HCT116 (cell line): ENCODE data around the gene BTBD9. TPM values are rescaled to one million over a fixed set of nuclear protein-coding genes. Genes with fewer than 3 reads are reported as not detected.

Experiments
- ATAC-seq: fragments of 200-7000 bp; cut with Tn5 transposase; 2 replicates; pipeline ENCODE4 v1.9.1; 2020; ENCODE audit warnings: mild to moderate bottlenecking, moderate library complexity
- BruUV-seq: library from RNA; stranded (reverse); fragments of 400-500 nt; replicated peaks from 2 replicates; lab custom pipeline; 2021; lab: Mats Ljungman, UMichigan
- CTCF ChIA-PET: fragments of 300-600 bp; sonication (Branson Sonifier 250); formaldehyde crosslinking; loops from one replicate; lab custom pipeline; 2021; ENCODE audit warnings: antibody characterized with exemption; lab: Charles Lee
- POLR2A ChIA-PET: fragments of 300-600, 350-600 bp; sonication (Branson Sonifier 250); formaldehyde crosslinking; loops from one replicate; lab custom pipeline; 2021; ENCODE audit warnings: antibody characterized with exemption; lab: Charles Lee
- RAD21 ChIA-PET, 2 experiments: fragments of 300-600 bp; sonication (Branson Sonifier 250); formaldehyde crosslinking; loops; one replicate each; lab custom pipeline; 2023; ENCODE audit warnings: low total read pairs in 2 of 2; ENCODE audit not compliant: uncharacterized antibody in 2 of 2, unreplicated experiment in 2 of 2, low non-redundant PET in 1 of 2; lab: Charles Lee
- DNase-seq: peaks from one replicate; pipeline ENCODE4 v3.0.0-alpha.2; 2010; ENCODE audit warnings: low read depth, low spot score
- H2AFZ ChIP-seq: fragments of 200-600 bp; shearing (Covaris generic), sonication (generic); 2 replicates; pipeline ENCODE4 v1.6.1; 2017; ENCODE audit warnings: low read depth, mixed run types, mixed read lengths, antibody characterized with exemption, low read length; ENCODE audit not compliant: poor library complexity, severe bottlenecking
- H3K27ac ChIP-seq: 2 replicates; pipeline ENCODE4 v1.5.1; 2012; ENCODE audit warnings: low read depth, low read length
- H3K27me3 ChIP-seq: fragments of 200-600 bp; sonication (generic); 2 replicates; pipeline ENCODE4 v1.6.1; 2016; ENCODE audit warnings: mixed run types, low read length, mixed read lengths; ENCODE audit not compliant: insufficient read depth
- H3K36me3 ChIP-seq, 2 experiments: fragments of 200-500 bp in 1 of 2; fragments of 200-600 bp in 1 of 2; sonication (Bioruptor generic) in 1 of 2; sonication (generic) in 1 of 2; 2 replicates each; pipeline versions ENCODE4 v1.5.1 to v1.6.1; 2014 to 2016; ENCODE audit warnings: low read length in 2 of 2, inconsistent platforms in 1 of 2, mixed read lengths in 1 of 2, mixed run types in 1 of 2; ENCODE audit not compliant: insufficient read depth in 2 of 2, control insufficient read depth in 1 of 2
- H3K4me1 ChIP-seq, 2 experiments: fragments of 200-600 bp in 1 of 2; sonication (generic) in 1 of 2; 2 replicates each; pipeline versions ENCODE4 v1.5.1 to v1.6.1; 2012 to 2017; ENCODE audit warnings: low read length in 2 of 2, inconsistent platforms in 1 of 2, mild to moderate bottlenecking in 1 of 2, mixed read lengths in 1 of 2, mixed run types in 1 of 2, moderate library complexity in 1 of 2; ENCODE audit not compliant: insufficient read depth in 2 of 2, control insufficient read depth in 1 of 2
- H3K4me2 ChIP-seq: fragments of 200-600 bp; sonication (generic); 2 replicates; pipeline ENCODE4 v1.6.1; 2017; ENCODE audit warnings: mixed run types, low read length, mixed read lengths
- H3K4me3 ChIP-seq, 2 experiments: fragments of 200-600 bp in 1 of 2; sonication (generic) in 1 of 2; replicated peaks in 1 of 2; 2 replicates each; pipeline ENCODE4 v1.5.1; 2011 to 2016; ENCODE audit warnings: low read length in 2 of 2, control low read depth in 1 of 2, low read depth in 1 of 2, mild to moderate bottlenecking in 1 of 2, mixed read lengths in 1 of 2, mixed run types in 1 of 2
- H3K79me2 ChIP-seq: fragments of 200-600 bp; sonication (generic); 2 replicates; pipeline ENCODE4 v1.6.1; 2017; ENCODE audit warnings: mild to moderate bottlenecking, mixed run types, low read length, moderate library complexity, mixed read lengths; ENCODE audit not compliant: insufficient read depth
- H3K9ac ChIP-seq: fragments of 200-600 bp; sonication (generic); 2 replicates; pipeline ENCODE4 v1.6.1; 2016; ENCODE audit warnings: low read length, mixed read lengths
- H3K9me2 ChIP-seq: fragments of 200-600 bp; sonication (generic), shearing (Covaris generic); 2 replicates; pipeline ENCODE4 v1.6.1; 2017; ENCODE audit warnings: mixed run types, mild to moderate bottlenecking, moderate library complexity; ENCODE audit not compliant: insufficient read depth
- H3K9me3 ChIP-seq, 2 experiments: fragments of 200-500 bp in 1 of 2; fragments of 200-600 bp in 1 of 2; sonication (Bioruptor generic) in 1 of 2; sonication (generic) in 1 of 2; 2 replicates each; pipeline ENCODE4 v1.6.1; 2014 to 2017; ENCODE audit warnings: low read length in 2 of 2, mixed read lengths in 2 of 2, inconsistent platforms in 1 of 2, low read depth in 1 of 2, mild to moderate bottlenecking in 1 of 2, mixed run types in 1 of 2, moderate library complexity in 1 of 2; ENCODE audit not compliant: control insufficient read depth in 1 of 2, insufficient read depth in 1 of 2
- H4K20me1 ChIP-seq: fragments of 200-600 bp; sonication (generic), shearing (Covaris generic); 2 replicates; pipeline ENCODE4 v1.6.1; 2017; ENCODE audit warnings: mixed run types, mild to moderate bottlenecking, moderate library complexity; ENCODE audit not compliant: insufficient read depth
- CBX3 ChIP-seq: IDR thresholded peaks from 2 replicates; pipeline ENCODE4 v1.6.1; 2012; ENCODE audit warnings: low read depth
- CEBPB ChIP-seq: IDR thresholded peaks from 2 replicates; pipeline ENCODE4 v1.6.1; 2012; ENCODE audit warnings: low read depth
- EGR1 ChIP-seq: IDR thresholded peaks from 2 replicates; pipeline ENCODE4 v1.6.1; 2012; ENCODE audit warnings: low read depth
- ELF1 ChIP-seq: IDR thresholded peaks from 2 replicates; pipeline ENCODE4 v1.6.1; 2012; ENCODE audit warnings: low read depth, borderline replicate concordance
- EZH2 ChIP-seq: fragments of 200-600 bp; sonication (generic); IDR thresholded peaks from 2 replicates; pipeline ENCODE4 v1.6.1; 2017; ENCODE audit warnings: antibody characterized with exemption, mixed run types
- EZH2phosphoT487 ChIP-seq: fragments of 200-600 bp; IDR thresholded peaks from 2 replicates; pipeline ENCODE4 v1.6.1; 2018; ENCODE audit warnings: antibody characterized with exemption, borderline replicate concordance
- FOSL1 ChIP-seq: IDR thresholded peaks from 2 replicates; pipeline ENCODE4 v1.6.1; 2012; ENCODE audit warnings: low read depth
- POLR2A ChIP-seq: IDR thresholded peaks from 2 replicates; pipeline ENCODE4 v1.7.0; 2011; ENCODE audit warnings: borderline replicate concordance; ENCODE audit not compliant: insufficient read depth, insufficient read length; ENCODE audit errors: extremely low read depth
- POLR2AphosphoS5 ChIP-seq: IDR thresholded peaks from 2 replicates; pipeline ENCODE4 v1.6.1; 2011; ENCODE audit warnings: mild to moderate bottlenecking, low read depth, low read length, moderate library complexity
- SIN3A ChIP-seq: IDR thresholded peaks from 2 replicates; pipeline ENCODE4 v1.6.1; 2012; ENCODE audit warnings: low read depth
- SP1 ChIP-seq: IDR thresholded peaks from 2 replicates; pipeline ENCODE4 v1.6.1; 2012; ENCODE audit warnings: low read depth
- SRF ChIP-seq: IDR thresholded peaks from 2 replicates; pipeline ENCODE4 v1.6.1; 2012; ENCODE audit warnings: low read depth
- TCF7L2 ChIP-seq: IDR thresholded peaks from 2 replicates; pipeline ENCODE4 v1.7.0; 2011; ENCODE audit warnings: borderline replicate concordance, inconsistent platforms; ENCODE audit not compliant: insufficient read depth, insufficient read length; ENCODE audit errors: extremely low read depth
- YY1 ChIP-seq: IDR thresholded peaks from 2 replicates; pipeline ENCODE4 v1.6.1; 2011; ENCODE audit warnings: low read length, low read depth, moderate library complexity, mild to moderate bottlenecking; ENCODE audit not compliant: insufficient replicate concordance; ENCODE audit errors: extremely low read depth
- ZFX ChIP-seq: fragments of 450-650 bp; IDR thresholded peaks from 2 replicates; pipeline ENCODE4 v1.6.1; 2017
- ZNF274 ChIP-seq: fragments of 200-500 bp; sonication (Bioruptor generic); IDR thresholded peaks from 2 replicates; pipeline ENCODE4 v1.6.1; 2014; ENCODE audit warnings: mild to moderate bottlenecking, low read depth, low read length, inconsistent platforms
- intact Hi-C: fragments of 100-400 bp; cut with micrococcal nuclease; formaldehyde crosslinking; loops from 2 replicates; pipeline ENCODE4 v1.10.0; 2022
- total RNA-seq: library from RNA; stranded (reverse); gene quantifications from one replicate; pipeline ENCODE4 v1.2.1, GENCODE V29; 2021; ENCODE audit not compliant: unreplicated experiment
- TF ChIP-seq, protein P1 (sequence below): IDR thresholded peaks from 2 replicates; pipeline ENCODE4 v1.6.1; 2011; ENCODE audit warnings: mild to moderate bottlenecking, low read length, moderate library complexity; ENCODE audit not compliant: insufficient replicate concordance; ENCODE audit errors: extremely low read depth
- TF ChIP-seq, protein P2 (sequence below): IDR thresholded peaks from 2 replicates; pipeline ENCODE4 v1.6.1; 2012; ENCODE audit warnings: low read depth

BTBD9 gene
- total RNA-seq, 1 experiment from 2014 or later = 10.9 TPM

DNA sequence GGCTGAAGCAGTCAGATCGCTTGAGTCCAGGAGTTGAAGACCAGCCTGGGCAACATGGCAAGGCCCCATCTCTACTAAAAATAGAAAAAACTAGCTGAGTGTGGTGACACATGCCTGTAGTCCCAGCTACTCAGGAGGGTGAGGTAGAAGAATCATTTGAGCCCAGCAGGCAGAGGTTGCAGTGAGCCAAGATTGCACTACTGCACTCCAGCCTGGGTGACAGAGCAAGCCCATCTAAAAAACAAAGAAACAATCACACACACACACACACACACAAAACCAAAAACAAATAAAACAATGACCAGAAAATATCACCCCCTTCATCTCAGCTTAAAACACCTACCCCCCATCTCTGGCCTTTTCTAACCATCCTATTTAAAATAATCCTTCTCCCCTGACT, 68.0 kb downstream of the BTBD9 start:
- H3K4me2 ChIP-seq = no peak overlapping the region
- ChIA-PET CTCF (interaction anchor here (1.6 kb wide), 1 partner anchor 10 kb away, joined by 7 read pairs; no protein-coding TSS in a partner anchor), RAD21 (no interaction called here), POLR2A (no interaction called here)
- H3K27me3 ChIP-seq = no peaks in the 10 kb centered on the region
- H4K20me1 ChIP-seq = no peaks in the 10 kb centered on the region
- H3K36me3 ChIP-seq = no peaks in the 10 kb centered on the region
- DNase-seq (no peak), ATAC-seq (no peak)
- no peak overlapping the region for H3K9ac ChIP-seq
- H3K9me3 ChIP-seq = no peaks in the 10 kb centered on the region
- H3K79me2 ChIP-seq = no peaks in the 10 kb centered on the region
- intact Hi-C loops = loop anchor here (5.0 kb wide), 1 partner anchor 539 kb away; no protein-coding TSS in a partner anchor
- H2AFZ ChIP-seq = no peak overlapping the region
- H3K9me2 ChIP-seq = no peaks in the 10 kb centered on the region
- TF ChIP-seq SRF (no peak), SP1 (no peak), EZH2phosphoT487 (no peak), SIN3A (no peak), YY1 (no peak), POLR2AphosphoS5 (no peak), ZFX (no peak), EGR1 (no peak), EZH2 (no peak), TCF7L2 (no peak), ZNF274 (no peak), CBX3 (no peak), FOSL1 (no peak), ELF1 (no peak), POLR2A (no peak), CEBPB (no peak)
- TF ChIP-seq, protein P1, sequence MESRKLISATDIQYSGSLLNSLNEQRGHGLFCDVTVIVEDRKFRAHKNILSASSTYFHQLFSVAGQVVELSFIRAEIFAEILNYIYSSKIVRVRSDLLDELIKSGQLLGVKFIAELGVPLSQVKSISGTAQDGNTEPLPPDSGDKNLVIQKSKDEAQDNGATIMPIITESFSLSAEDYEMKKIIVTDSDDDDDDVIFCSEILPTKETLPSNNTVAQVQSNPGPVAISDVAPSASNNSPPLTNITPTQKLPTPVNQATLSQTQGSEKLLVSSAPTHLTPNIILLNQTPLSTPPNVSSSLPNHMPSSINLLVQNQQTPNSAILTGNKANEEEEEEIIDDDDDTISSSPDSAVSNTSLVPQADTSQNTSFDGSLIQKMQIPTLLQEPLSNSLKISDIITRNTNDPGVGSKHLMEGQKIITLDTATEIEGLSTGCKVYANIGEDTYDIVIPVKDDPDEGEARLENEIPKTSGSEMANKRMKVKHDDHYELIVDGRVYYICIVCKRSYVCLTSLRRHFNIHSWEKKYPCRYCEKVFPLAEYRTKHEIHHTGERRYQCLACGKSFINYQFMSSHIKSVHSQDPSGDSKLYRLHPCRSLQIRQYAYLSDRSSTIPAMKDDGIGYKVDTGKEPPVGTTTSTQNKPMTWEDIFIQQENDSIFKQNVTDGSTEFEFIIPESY = no peak
- TF ChIP-seq, protein P2, sequence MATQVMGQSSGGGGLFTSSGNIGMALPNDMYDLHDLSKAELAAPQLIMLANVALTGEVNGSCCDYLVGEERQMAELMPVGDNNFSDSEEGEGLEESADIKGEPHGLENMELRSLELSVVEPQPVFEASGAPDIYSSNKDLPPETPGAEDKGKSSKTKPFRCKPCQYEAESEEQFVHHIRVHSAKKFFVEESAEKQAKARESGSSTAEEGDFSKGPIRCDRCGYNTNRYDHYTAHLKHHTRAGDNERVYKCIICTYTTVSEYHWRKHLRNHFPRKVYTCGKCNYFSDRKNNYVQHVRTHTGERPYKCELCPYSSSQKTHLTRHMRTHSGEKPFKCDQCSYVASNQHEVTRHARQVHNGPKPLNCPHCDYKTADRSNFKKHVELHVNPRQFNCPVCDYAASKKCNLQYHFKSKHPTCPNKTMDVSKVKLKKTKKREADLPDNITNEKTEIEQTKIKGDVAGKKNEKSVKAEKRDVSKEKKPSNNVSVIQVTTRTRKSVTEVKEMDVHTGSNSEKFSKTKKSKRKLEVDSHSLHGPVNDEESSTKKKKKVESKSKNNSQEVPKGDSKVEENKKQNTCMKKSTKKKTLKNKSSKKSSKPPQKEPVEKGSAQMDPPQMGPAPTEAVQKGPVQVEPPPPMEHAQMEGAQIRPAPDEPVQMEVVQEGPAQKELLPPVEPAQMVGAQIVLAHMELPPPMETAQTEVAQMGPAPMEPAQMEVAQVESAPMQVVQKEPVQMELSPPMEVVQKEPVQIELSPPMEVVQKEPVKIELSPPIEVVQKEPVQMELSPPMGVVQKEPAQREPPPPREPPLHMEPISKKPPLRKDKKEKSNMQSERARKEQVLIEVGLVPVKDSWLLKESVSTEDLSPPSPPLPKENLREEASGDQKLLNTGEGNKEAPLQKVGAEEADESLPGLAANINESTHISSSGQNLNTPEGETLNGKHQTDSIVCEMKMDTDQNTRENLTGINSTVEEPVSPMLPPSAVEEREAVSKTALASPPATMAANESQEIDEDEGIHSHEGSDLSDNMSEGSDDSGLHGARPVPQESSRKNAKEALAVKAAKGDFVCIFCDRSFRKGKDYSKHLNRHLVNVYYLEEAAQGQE = no peak
- BruUV-seq = no TSS peak
- peaks cover 0 to 7% of the 10 kb centered on the region in 2 experiments; a peak in 2 of 4 replicates for H3K4me1 ChIP-seq
- no peak overlapping the region for H3K4me3 ChIP-seq
- H3K27ac ChIP-seq = no peak overlapping the region
